HG02642 (cell line): ENCODE data around the gene ELMO1.

Experiments used
- ATAC-seq: cut with Tn5 transposase; IDR thresholded peaks from one replicate; pipeline ENCODE4 v1.9.1; 2021; ENCODE audit warnings: mild to moderate bottlenecking; ENCODE audit not compliant: unreplicated experiment, poor library complexity

Gene ELMO1

GRCh38 chr7:37248396-37248861 is 200.2 kb downstream of the ELMO1 start:
- ATAC-seq: no peak

GRCh38 chr7:37247861-37248260 is 200.8 kb downstream of the ELMO1 start:
- ATAC-seq: no peak

- no peak for ATAC-seq
These were observed 203.1 kb downstream of the ELMO1 start for GRCh38 chr7:37245590-37245989.

- no peak for ATAC-seq
These were observed 211.8 kb downstream of the ELMO1 start for GRCh38 chr7:37236906-37237305.

- no peak for ATAC-seq
These were observed 212.9 kb downstream of the ELMO1 start for GRCh38 chr7:37235813-37236212.

DNA sequence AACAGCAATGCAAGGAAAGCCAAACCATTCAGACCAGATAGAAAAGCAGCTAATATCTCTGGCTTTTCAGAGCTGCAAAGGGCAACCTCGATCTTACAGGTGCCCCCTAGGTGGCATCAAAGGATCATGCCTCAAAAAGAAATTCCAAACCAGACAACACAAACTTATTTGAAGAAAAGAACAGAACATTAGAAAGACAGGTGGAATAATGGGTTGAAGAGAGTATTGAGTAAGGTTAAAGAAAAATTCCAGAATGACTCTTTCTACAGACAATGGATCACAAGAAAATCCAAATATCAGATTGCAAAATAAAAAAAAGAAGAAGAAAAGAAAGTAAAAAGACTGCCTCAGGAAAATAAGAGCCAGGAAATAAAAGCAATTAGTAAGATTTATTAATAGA is 213.7 kb downstream of the ELMO1 start:
- ATAC-seq: no peak

GRCh38 chr7:37234334-37234733 is 214.3 kb downstream of the ELMO1 start:
- no peak for ATAC-seq

DNA sequence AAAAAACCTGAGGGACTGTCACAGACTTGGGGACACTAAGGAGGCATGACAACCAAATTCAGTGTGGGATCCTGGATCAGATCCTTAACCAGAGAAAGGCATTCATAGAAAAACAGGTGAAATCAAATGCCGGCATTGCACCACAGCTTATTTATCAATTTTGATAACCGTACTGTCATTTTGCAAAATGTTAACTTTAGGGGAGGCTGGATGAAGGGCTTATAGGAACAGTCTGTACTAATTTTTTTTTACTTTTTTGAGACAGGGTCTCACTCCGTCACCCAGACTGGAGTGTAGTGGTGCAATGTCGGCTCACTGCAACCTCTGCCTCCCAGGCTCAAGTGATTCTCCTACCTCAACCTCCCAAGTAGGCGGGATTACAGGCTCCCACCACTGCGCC is 217.1 kb downstream of the ELMO1 start:
- no peak for ATAC-seq

GRCh38 chr7:37230221-37230620 is 218.4 kb downstream of the ELMO1 start:
- no peak for ATAC-seq

DNA sequence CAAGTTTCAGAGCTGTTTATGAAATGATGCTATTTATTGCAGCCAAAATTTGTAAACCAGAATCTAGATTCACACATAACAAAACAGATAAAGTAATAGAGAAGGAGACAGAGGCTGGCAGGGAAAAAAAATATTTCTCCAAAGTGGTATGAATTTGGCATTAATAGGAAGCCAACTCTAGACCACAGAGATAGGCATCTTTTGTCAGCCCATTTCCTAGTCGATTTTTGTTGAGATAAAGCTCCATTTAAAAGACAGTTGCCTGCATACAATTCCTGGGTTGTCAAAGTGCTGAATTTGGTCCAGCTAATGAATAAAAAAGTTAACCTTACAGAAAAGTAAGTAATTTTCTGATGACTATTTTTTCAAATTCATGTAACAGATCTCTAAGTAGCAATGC is 219.3 kb downstream of the ELMO1 start:
- ATAC-seq: no peak

- ATAC-seq: no peak
These were observed 223.2 kb downstream of the ELMO1 start for GRCh38 chr7:37225285-37225969.

GRCh38 chr7:37224746-37225145 is 223.9 kb downstream of the ELMO1 start:
- no peak for ATAC-seq

DNA sequence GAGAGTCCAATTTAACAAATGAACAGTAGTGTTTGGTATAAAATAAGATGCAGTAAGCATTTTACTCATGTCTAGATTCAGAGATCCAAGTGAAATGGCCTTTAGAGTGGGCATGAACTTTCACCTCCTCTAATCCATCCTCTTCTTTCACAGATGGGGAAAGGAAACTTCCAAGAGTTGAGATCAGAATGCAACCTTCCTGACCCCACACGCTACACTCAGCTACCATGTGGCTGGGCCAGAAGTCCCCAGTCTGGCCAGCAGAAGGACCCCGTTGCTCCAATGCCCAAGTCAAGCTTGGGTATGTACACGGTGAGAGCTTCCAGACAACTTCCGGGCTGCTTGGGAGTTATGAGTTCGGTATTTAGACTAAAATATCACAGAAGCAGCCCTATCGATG is 228.0 kb downstream of the ELMO1 start:
- ATAC-seq: no peak

- no peak for ATAC-seq
These were observed 229.7 kb downstream of the ELMO1 start for GRCh38 chr7:37218956-37219355.

DNA sequence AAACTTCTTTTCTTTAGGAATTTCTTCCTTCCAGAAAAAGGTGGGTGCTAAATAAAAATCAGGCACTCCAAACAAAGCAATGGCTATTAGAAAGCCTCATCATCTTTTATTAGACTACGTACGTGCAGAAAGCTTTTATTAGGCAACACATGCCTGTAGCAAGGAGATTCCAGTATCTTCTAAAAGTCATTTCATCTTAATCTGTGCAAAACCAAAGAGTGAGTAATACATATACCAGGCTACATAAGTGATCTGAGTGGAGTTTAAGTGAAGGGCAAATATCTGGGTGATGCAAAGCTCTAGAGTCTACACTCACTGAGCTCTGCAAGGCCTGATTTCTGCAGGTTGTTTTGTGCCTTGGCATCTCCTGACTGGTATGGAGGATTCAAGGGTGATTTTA is 231.7 kb downstream of the ELMO1 start:
- ATAC-seq: no peak

GRCh38 chr7:37216156-37216852 is 232.4 kb downstream of the ELMO1 start:
- ATAC-seq: no peak

DNA sequence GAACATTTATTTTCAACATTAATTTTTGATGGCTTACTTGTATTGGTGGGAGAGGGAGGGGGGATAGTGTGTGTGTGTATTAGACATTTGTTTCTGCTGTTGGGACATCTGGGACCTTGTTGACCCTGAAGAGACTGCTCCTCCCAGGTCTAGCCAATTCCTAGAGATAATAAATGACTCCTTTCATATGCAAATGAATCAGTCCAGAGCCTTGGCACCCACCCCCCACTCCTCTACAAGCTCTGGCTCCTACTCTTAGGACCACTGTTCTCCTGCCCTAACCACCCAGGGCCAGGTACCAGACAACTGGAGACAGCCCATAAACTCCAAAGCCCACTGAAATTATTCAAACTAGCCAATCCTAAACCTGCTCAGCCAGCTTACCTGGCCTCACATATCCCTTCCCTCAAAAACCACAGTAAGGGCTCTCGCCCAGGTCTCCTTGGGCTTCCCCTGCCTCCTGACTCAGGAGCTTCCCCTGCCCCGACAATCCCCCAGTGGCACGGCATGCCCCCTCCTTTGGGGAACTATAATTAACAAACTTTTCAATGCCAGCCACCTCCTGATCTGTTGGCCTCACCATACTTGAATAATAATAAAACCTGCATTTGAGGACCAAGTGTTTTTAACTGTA is 233.3 kb downstream of the ELMO1 start:
- no peak for ATAC-seq

DNA sequence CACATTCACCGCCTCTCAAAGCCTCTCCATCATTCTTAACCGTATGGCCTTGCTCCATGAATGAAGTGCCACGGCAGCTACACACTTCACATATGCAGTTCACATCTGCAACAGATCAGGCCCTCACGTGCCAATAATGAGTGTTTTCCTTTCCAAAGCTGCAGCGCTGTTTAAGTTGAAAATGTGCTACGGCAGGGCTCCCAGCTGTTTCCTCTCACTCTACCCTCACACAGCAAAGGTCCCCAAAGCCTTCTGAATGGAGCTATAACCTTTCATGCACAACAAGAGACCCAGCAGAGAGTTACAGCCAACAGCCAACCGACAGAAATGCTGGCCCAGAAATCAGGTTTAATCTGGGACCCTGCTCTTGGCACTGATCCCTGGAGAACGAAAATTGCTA is 236.1 kb downstream of the ELMO1 start:
- peak; percentile 16 for ATAC-seq

DNA sequence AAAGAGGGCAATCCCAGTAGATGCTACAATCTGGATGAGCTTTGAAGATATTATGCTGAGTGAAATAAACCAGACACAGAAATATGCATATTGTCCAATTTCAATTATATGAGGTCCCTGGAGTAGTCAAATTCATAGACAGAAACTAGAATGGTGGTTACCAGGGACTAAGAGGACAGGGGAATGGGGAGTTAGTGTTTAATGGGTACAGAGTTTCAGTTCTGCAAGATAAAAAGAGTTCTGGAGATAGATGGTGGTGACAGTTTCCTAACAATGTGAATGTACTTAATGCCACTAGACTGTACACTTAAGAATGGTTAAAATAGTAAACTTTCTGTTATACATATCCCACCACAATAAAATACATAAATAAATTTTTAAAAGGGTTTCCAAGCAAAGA is 236.6 kb downstream of the ELMO1 start:
- ATAC-seq: peak; percentile 58

- no peak for ATAC-seq
These were observed 237.4 kb downstream of the ELMO1 start for GRCh38 chr7:37211097-37211880.

DNA sequence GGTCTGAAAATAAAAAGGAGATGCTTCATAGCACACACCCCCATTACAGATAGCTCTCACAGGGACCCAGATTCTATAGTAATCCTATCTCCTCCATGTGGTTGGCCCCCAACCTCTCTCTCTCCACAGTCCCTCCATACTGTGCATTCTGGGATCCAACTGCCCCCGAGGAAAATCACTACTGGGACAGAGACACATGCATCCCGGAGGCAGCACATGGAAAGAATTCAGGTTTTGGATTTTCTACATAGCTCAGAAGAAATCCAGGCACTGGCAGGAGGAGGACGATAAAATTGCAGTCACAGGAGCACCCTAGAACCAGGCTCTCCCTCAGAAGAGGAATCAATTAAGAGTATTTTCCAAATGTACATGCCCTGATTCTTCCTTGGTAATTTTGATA is 239.5 kb downstream of the ELMO1 start:
- no peak for ATAC-seq
